ENCODE results near the gene PIGQ. TPM values are rescaled to one million over a fixed set of nuclear protein-coding genes. Genes with fewer than 3 reads are reported as not detected.

The PIGQ gene
- polyA plus RNA-seq, 1 of the 3 experiments (the other 2 are of a cell fraction), result 38.7 TPM

- Histone ChIP-seq H2AFZ (ENCODE audit: low read depth) (no peak overlapping the region), H3K27me3 (ENCODE audit: insufficient read depth) (no peaks in the 10 kb centered on the region), H3K36me3 (replicated peaks in 1 of 2; ENCODE audit: control insufficient read depth in 1 of 2, insufficient read depth in 2 of 2, low read length in 1 of 2) (peaks cover 0 to 19% of the 10 kb centered on the region in 2 experiments), H3K4me1 (ENCODE audit: control insufficient read depth in 1 of 2, insufficient read depth in 2 of 2, low read depth in 1 of 2, low read length in 1 of 2) (peaks cover 10 to 34% of the 10 kb centered on the region in 2 experiments; a peak in 3 of 4 replicates), H3F3A (replicated peaks; ENCODE audit: insufficient read depth) (no peaks in the 10 kb centered on the region), H3K9me3 (no peaks in the 10 kb centered on the region), H3K9ac (no peak overlapping the region), H3K27ac (ENCODE audit: low read depth in 2 of 2, low read length in 1 of 2) (peak overlapping the region in 1 of 2 experiments; percentile 50; a peak in 1 of 4 replicates), H3K4me3 (ENCODE audit: low read depth in 2 of 2, low read length in 1 of 2) (no peak overlapping the region), H3K4me2 (no peak overlapping the region), H3K79me2 (ENCODE audit: insufficient read depth) (peaks cover 5% of the 10 kb centered on the region; the same call in 1 of the 2 replicates), H3K9me2 (no peaks in the 10 kb centered on the region), H4K20me1 (ENCODE audit: insufficient read depth) (no peaks in the 10 kb centered on the region)
- CTCF ChIA-PET, result interaction anchor here (0.9 to 1.4 kb wide), 2 partner anchors 18 to 19 kb away, joined by 4 to 6 read pairs; partner anchors contain the start of gene WDR90
- TF ChIP-seq NRF1 (IDR thresholded peaks at IDR 0.05; ENCODE audit: low read depth, low read length) (no peak), PBX3 (IDR thresholded peaks at IDR 0.05) (no peak; the same call in 1 of the 2 replicates), TEAD4 (IDR thresholded peaks at IDR 0.05; ENCODE audit: borderline replicate concordance, insufficient read depth) (no peak), GABPA (IDR thresholded peaks at IDR 0.05; ENCODE audit: low read depth) (no peak), JUND (IDR thresholded peaks at IDR 0.05) (no peak), USF1 (IDR thresholded peaks at IDR 0.05; ENCODE audit: borderline replicate concordance, low read depth) (no peak), RCOR1 (IDR thresholded peaks at IDR 0.05; ENCODE audit: low read length) (no peak), GATA2 (CRISPR knock-in tag; IDR thresholded peaks at IDR 0.05) (no peak), YY1 (IDR thresholded peaks at IDR 0.05; ENCODE audit: low read depth) (no peak), MXI1 (IDR thresholded peaks at IDR 0.05; ENCODE audit: low read depth, low read length) (no peak), USF2 (IDR thresholded peaks at IDR 0.05; ENCODE audit: borderline replicate concordance, low read depth, low read length) (no peak), POLR2AphosphoS5 (IDR thresholded peaks at IDR 0.05; ENCODE audit: low read depth, low read length) (no peak), SIN3A (IDR thresholded peaks at IDR 0.05; ENCODE audit: borderline replicate concordance, low read depth, low read length) (no peak), MEF2A (IDR thresholded peaks at IDR 0.05; ENCODE audit: borderline replicate concordance, low read depth) (no peak), REST (IDR thresholded peaks at IDR 0.05; ENCODE audit: low read depth, low read length) (no peak), CTCF (IDR thresholded peaks at IDR 0.05) (no peak), RAD21 (IDR thresholded peaks at IDR 0.05; ENCODE audit: low read length) (no peak), FOSL2 (IDR thresholded peaks at IDR 0.05; ENCODE audit: borderline replicate concordance, low read depth) (no peak), CHD2 (IDR thresholded peaks at IDR 0.05; ENCODE audit: low read length, partially characterized antibody) (no peak), FOXM1 (IDR thresholded peaks at IDR 0.05; ENCODE audit: low read depth) (no peak)
- DNase-seq, result no peak
- POLR2A ChIA-PET, result interaction anchor here (0.9 kb wide), 2 partner anchors 29 to 60 kb away, joined by 3 read pairs; no protein-coding TSS in a partner anchor
- WGBS (ENCODE audit: low lambda C conversion rate), result 83% methylated on average over 11 of the region's 29 CpGs
Measured at GRCh38 chr16:630249-630814, 60.6 kb downstream of the PIGQ start.
